CD4-positive, alpha-beta T cell treated with Interleukin-1 beta for 1 hour (primary cell): ENCODE measurements around the gene KNOP1.
"Not testable (repeated sequence)": the region's sequence is repeated elsewhere in the genome, so short reads cannot be mapped to it uniquely, and the experiment has no call there.

Experiments
- DNase-seq, 2 donors: peaks; one replicate each; pipeline ENCODE4 v3.0.0-alpha.2; 2020 to 2022

Gene KNOP1

DNA sequence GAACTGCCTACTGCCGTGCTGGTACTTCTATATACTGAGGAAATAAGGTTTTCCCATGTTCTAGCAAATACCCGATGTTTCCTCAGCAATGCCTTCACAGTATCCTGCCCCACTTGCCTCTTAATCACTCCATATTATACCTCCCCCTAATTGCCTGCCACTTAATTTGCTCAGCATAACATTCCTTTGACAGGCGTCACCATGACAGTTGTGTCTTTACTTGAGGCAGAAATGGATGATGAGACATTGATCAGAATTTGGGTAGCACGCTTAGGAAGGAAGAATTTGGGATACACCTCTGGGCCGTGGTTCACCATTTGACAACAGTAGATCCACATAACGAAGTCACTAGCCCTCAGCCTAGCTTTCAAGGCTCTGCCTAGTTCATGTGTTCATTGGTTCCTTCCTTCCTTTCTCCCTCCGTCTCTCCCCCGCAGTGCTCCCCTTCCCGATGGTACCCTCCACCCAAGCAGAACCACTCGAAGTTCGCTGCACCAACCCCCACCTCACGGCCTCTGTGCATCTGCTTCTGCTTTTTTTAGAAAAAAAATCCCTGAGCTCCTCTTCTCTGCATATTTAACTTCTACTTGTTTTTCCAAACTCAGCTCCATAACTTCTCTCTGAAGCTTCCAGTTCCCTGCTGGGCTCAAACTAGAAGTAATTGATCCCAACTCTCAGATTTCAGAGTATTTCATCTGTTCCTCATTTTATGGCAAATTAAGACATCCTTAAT, 19.4 kb upstream of the KNOP1 start:
- no peak for DNase-seq

- DNase-seq, result no peak
These were observed 17.2 kb upstream of the KNOP1 start for GRCh38 chr16:19735074-19735867.

- no peak for DNase-seq
These were observed 15.5 kb upstream of the KNOP1 start for GRCh38 chr16:19733551-19733950.

GRCh38 chr16:19728636-19728965, 10.6 kb upstream of the KNOP1 start:
- DNase-seq, result no peak

DNA sequence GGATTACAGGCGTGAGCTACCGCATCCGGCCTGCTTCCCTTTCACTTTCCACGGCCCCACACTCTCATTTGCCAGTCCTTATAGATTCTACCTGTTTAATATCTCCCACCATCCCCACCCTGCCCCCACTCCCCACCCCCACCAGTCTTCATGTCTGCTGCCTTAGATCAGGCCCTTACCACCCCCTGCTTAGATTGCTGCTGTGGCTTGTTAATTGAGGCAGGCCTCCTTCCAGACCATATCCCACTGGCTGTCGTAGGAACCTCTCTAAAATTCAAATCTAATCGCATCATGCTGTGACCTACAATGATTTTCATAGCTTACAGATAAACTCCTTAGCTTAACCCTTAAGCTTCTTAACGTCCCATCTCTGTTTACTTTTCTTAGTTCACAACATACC, 5.0 kb upstream of the KNOP1 start:
- no peak for DNase-seq

GRCh38 chr16:19722269-19722952, 4.4 kb upstream of the KNOP1 start:
- DNase-seq, result no peak

- DNase-seq, result no peak
These were observed 568 bp upstream of the KNOP1 start for GRCh38 chr16:19718624-19718965.

DNA sequence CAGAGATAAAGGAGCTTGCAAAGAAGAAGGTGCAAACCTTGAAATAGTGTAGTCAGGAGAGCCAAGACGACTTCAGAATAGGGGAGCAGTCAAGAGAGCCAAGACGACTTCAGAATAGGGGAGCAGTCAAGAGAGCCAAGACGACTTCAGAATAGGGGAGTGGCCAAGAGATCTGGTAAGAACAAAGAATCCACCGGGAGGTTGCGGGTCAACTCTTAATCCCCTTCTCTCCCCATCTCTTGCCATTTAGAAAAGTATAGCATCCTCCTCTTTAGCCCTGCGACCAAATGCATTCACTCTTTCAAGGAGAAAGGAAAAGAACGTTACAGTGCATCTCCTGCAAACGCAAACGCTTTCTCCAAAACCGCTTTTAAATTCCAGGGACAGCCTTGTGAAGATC, 713 bp downstream of the KNOP1 start:
- DNase-seq, result no peak

DNA sequence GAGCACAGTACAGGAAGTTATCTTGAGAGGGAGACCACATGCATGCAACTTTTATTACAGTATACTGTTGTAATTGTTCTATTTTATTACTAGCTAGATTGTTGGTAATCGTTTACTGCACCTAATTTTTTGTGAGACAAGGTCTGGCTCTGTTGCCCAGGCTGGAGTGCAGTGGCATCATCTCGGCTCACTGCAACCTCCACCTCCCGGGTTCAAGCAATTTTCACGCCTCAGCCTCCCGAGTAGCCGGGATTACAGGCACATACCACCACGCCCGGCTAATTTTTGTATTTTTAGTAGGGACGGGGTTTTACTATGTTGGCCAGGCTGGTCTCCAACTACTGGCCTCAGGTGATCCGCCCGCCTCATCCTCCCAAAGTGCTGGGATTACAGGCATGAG, 1.3 kb downstream of the KNOP1 start:
- DNase-seq, result not testable (repeated sequence)

- DNase-seq, result no peak
These were observed 1.8 kb downstream of the KNOP1 start for GRCh38 chr16:19716183-19716582.

GRCh38 chr16:19715566-19715965, 2.5 kb downstream of the KNOP1 start:
- DNase-seq, result no peak

- no peak for DNase-seq
These were observed 4.3 kb downstream of the KNOP1 start for GRCh38 chr16:19713697-19714096.

- no peak for DNase-seq
These were observed 5.5 kb downstream of the KNOP1 start for GRCh38 chr16:19712418-19713058.

GRCh38 chr16:19711643-19712042, 6.4 kb downstream of the KNOP1 start:
- DNase-seq, result no peak

DNA sequence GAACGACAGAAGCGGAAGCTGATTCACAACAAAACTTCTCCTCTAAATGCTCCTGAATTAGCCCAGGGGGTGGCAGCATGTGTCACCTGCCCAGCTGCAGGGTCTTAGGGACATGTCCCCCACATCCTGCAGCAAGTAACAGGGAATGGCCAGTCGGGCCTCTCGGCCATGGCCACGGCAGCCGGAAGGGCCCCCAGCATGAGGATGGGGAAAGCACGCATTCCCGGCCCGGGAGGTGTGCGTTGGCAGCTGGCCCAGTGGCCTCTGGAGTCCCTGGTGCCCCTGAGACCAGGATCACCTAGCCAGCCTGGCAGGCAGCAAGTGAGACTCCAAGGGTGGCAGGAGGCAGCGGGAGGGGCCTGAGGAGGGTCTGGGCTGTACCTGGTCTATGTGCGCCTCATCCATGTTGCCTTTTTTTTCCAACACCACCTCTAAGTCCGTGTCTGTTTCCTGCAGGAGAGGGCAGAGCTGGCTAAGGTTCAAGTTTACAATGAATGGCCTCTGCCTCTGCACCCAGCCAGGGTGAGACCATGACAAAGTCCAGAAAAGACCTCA, 7.0 kb downstream of the KNOP1 start:
- DNase-seq, result no peak

DNA sequence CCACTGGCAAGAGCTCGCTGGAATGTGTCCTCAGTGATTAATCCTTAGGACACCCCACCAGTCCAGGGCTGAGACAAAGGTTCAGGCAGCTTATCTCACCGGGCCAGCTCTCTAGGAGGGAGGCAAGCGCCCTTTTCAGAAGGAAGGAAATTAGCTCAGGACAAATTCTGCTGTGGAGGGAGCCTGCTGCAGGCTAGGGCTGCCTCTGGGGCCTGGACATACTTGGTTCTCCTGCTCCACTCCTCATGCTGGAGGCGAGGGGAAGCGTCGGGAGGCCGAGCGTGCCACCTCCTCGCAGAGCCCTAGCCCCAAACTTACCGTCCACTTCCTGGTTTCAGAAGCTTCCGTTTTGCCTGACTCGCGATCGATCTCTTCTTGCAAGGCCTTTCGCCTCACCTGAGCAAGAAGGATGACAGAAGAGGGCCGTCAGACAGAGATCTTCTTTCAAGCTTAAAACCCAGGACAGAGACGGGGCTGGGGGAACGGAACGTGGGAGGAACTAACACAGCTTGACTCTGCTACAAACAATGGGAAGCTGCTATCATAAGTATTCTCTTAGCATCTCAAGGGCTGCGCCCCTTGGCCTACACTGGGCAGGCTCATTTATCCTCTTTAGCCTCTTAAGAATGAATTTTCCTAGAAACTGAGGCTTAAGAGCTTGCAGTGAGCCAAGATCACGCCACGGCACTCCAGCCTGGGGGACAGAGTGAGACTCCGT, 7.7 kb downstream of the KNOP1 start:
- DNase-seq, result no peak

DNA sequence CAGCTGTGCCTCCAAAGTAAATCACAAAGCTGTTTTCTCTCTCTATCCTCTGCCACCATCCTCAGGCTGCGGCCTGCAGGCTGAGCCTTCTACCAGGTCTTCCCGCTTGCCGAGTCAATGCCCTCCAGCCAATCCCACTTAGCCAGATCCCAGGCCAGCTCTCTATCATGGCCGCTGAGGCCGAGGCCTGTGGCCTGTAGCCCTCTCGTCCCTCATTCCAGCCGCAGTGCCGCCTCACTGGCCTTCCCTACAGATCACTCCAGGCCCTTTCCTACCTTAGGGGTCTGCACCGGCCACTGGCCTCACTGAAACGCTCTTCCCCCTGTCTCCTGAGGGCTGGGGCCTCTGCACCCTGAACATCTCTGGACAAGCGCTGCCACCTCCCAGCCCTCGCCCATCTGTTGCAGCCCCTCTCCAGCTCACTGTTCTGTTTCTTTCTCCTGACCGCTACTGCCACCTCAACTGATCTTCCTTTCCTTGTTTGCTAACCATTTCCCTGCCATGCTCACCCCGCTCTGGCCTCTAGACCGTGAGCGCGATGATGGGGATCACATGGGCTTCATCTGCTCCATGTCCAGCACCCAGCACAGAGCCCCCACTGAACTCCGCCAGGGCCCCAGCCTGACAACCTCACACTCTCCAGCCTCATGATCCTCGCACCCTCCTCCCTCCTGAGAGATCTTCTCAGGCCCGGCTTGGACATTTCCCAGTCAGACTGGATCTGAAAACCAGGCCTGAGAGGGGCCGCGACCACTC, 8.5 kb downstream of the KNOP1 start:
- DNase-seq, result no peak

DNA sequence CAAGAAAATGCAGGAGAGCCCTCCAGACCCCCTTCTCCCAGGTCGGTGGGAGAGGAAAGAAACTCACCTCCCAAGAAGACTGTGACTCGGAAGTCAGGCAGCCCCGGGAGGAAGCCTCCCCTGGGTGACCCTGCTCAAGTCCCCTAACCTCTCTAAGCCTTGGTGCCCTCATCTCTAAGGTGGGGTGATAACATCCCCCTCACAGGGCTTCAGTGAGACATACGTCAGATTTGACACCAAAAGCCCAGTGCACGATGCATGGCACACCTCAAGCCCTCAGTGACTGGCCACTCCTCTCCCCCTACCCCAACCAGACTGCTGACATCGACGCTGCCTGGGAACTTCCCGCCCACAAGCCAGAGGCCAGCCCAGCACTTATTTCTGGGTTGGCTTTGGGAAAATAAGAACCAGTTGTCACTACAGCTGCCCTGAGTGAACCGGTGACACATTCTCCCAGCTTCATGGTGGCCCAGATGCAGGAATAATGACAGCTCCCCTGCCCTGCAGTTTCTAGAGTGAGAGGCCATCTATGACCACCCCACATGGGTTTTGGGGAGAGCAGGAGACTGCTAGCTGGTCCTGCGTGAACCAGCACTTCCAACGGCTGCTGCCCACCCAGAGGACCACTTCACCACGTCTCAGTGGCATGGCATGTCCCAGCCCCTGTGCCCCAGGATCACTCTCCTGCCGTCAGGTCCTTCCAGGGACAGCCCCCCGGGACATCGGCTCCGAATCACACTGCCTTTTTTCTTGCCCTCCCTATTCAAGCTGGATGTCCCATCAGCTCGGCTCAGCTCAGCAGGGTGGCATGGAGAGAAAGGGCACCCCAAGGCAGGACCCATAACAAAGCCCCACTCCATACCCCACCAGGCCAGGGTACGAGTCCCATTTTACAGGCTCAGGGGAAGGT, 9.5 kb downstream of the KNOP1 start:
- no peak for DNase-seq

- no peak for DNase-seq
These were observed 10.3 kb downstream of the KNOP1 start for GRCh38 chr16:19707569-19708295.

DNA sequence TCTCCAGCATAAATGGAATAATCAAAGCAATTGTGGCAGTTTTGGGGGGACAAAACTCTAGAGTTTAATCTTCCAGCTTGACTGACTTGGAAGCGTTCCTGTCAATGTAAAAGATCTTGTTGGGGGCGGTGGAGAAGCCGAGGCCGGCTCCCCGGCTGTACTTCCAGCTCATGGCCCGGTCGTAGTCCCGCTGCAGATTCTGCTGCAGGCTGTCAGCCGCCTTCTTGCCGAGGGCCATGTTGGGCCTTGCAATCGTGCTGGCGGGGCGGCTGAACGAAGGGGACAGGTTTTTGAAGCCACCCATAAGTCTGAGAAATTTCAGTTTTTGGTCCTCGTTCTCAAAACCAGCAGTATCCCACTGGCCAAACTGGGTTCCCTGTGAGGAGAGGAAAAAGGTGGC, 11.2 kb downstream of the KNOP1 start:
- DNase-seq, result no peak
